GM23338 (cell line): ENCODE results near the gene UVRAG. TPM values are rescaled to one million over a fixed set of nuclear protein-coding genes. Genes with fewer than 3 reads are reported as not detected.

Source experiments
- ATAC-seq: fragments of 200-7000 bp; cut with Tn5 transposase; 3 replicates; pipeline ENCODE4 v1.9.1; 2020
- DNase-seq: peaks from one replicate; pipeline ENCODE4 v3.0.0-alpha.2; 2015; ENCODE audit warnings: low spot score
- H2AFZ ChIP-seq: fragments of 200-600 bp; sonication (generic); 2 replicates; pipeline ENCODE4 v1.8.0; 2016; ENCODE audit warnings: antibody characterized with exemption, mild to moderate bottlenecking, moderate library complexity
- H3F3A ChIP-seq: fragments of 200-600 bp; sonication (generic); replicated peaks from 2 replicates; pipeline ENCODE4 v1.8.0; 2017; ENCODE audit warnings: antibody characterized with exemption, mixed run types, low read depth
- H3K27ac ChIP-seq: fragments of 200-600 bp; sonication (generic); 2 replicates; pipeline ENCODE4 v1.6.1; 2016; ENCODE audit warnings: low read depth
- H3K27me3 ChIP-seq: fragments of 200-600 bp; sonication (generic); 2 replicates; pipeline ENCODE4 v1.8.0; 2016; ENCODE audit warnings: mild to moderate bottlenecking, mixed run types, moderate library complexity; ENCODE audit not compliant: insufficient read depth
- H3K36me3 ChIP-seq: fragments of 200-600 bp; sonication (generic); 2 replicates; pipeline ENCODE4 v1.8.0; 2016; ENCODE audit warnings: mild to moderate bottlenecking; ENCODE audit not compliant: insufficient read depth
- H3K4me1 ChIP-seq: fragments of 200-600 bp; sonication (generic); 2 replicates; pipeline ENCODE4 v1.8.0; 2016; ENCODE audit warnings: mild to moderate bottlenecking, moderate library complexity; ENCODE audit not compliant: insufficient read depth
- H3K4me2 ChIP-seq: fragments of 200-600 bp; sonication (generic); 2 replicates; pipeline ENCODE4 v1.7.1; 2017; ENCODE audit warnings: mixed run types
- H3K4me3 ChIP-seq: fragments of 200-600 bp; sonication (generic); 2 replicates; pipeline ENCODE4 v1.6.1; 2016; ENCODE audit warnings: mixed run types
- H3K79me2 ChIP-seq: fragments of 200-600 bp; sonication (generic); replicated peaks from 2 replicates; pipeline ENCODE4 v1.8.0; 2017; ENCODE audit warnings: mild to moderate bottlenecking; ENCODE audit not compliant: insufficient read depth
- H3K9me2 ChIP-seq: fragments of 200-600 bp; sonication (generic); 2 replicates; pipeline ENCODE4 v1.8.0; 2017; ENCODE audit not compliant: insufficient read depth
- H4K20me1 ChIP-seq: fragments of 200-600 bp; sonication (generic); replicated peaks from 2 replicates; pipeline ENCODE4 v1.8.0; 2017; ENCODE audit warnings: mild to moderate bottlenecking; ENCODE audit not compliant: insufficient read depth
- H3K27ac Mint-ChIP-seq: 2 replicates; pipeline ENCODE4 v1.8.0; 2020; ENCODE audit warnings: inconsistent platforms, mild to moderate bottlenecking, moderate library complexity, mixed read lengths
- H3K27me3 Mint-ChIP-seq: 3 replicates; pipeline ENCODE4 v1.8.0; 2022; ENCODE audit warnings: low read depth, mild to moderate bottlenecking, moderate library complexity, mixed read lengths, inconsistent platforms; ENCODE audit not compliant: insufficient read depth, poor library complexity
- H3K36me3 Mint-ChIP-seq: 3 replicates; pipeline ENCODE4 v1.8.0; 2021; ENCODE audit warnings: low read depth, mild to moderate bottlenecking, inconsistent platforms, moderate library complexity, mixed read lengths
- H3K4me1 Mint-ChIP-seq: 3 replicates; pipeline ENCODE4 v1.8.0; 2020; ENCODE audit warnings: mild to moderate bottlenecking, inconsistent platforms, mixed read lengths
- H3K4me3 Mint-ChIP-seq: 3 replicates; pipeline ENCODE4 v1.8.0; 2021; ENCODE audit warnings: moderate library complexity, mild to moderate bottlenecking, inconsistent platforms, mixed read lengths
- H3K9me3 Mint-ChIP-seq: 3 replicates; pipeline ENCODE4 v1.8.0; 2020; ENCODE audit warnings: moderate library complexity, mild to moderate bottlenecking, inconsistent platforms, mixed read lengths
- CREB1 ChIP-seq: fragments of 250-450 bp; sonication (Bioruptor Pico); IDR thresholded peaks from 2 replicates; pipeline ENCODE4 v1.5.0; 2020; ENCODE audit warnings: low read depth, mild to moderate bottlenecking, moderate library complexity
- CTCF ChIP-seq, 2 experiments: fragments of 200-600 bp in 1 of 2; sonication (generic) in 1 of 2; conservative IDR thresholded peaks; 2 replicates each; pipeline versions ENCODE4 v1.5.1 to v1.6.1; 2016 to 2017; ENCODE audit warnings: antibody characterized with exemption in 2 of 2, low read depth in 2 of 2, mild to moderate bottlenecking in 2 of 2, moderate library complexity in 1 of 2
- EZH2phosphoT487 ChIP-seq: fragments of 200-600 bp; sonication (generic); IDR thresholded peaks from one replicate; pipeline ENCODE4 v1.8.1; 2018; ENCODE audit warnings: antibody characterized with exemption; ENCODE audit not compliant: unreplicated experiment
- JUNB ChIP-seq: IDR thresholded peaks from one replicate; pipeline ENCODE4 v1.6.1; 2016; ENCODE audit warnings: antibody characterized with exemption; ENCODE audit not compliant: unreplicated experiment
- POLR2AphosphoS5 ChIP-seq: IDR thresholded peaks from 2 replicates; pipeline ENCODE4 v1.6.1; 2016; ENCODE audit warnings: antibody characterized with exemption, low read depth
- REST ChIP-seq: IDR thresholded peaks from one replicate; pipeline ENCODE4 v1.6.1; 2018; ENCODE audit warnings: antibody characterized with exemption; ENCODE audit not compliant: unreplicated experiment
- STAT1 ChIP-seq: IDR thresholded peaks from one replicate; pipeline ENCODE4 v1.6.1; 2016; ENCODE audit warnings: antibody characterized with exemption; ENCODE audit not compliant: unreplicated experiment
- ZNF114 ChIP-seq: fragments of 250-450 bp; sonication (Bioruptor Pico); IDR thresholded peaks from 2 replicates; pipeline ENCODE4 v1.5.0; 2020; ENCODE audit warnings: mild to moderate bottlenecking, moderate library complexity
- polyA plus RNA-seq: library from polyadenylated mRNA; unstranded; fragments of >200 nt; fragmentation: Nextera tagmentation; extraction: Ambion mirVana; gene quantifications from 2 replicates; pipeline ENCODE4 v1.2.1, GENCODE V29; 2016
- total RNA-seq: library from RNA; depleted of rRNA; stranded (reverse); fragments of >200 nt; shearing (Covaris generic); gene quantifications from 2 replicates; pipeline ENCODE4 v1.2.3, GENCODE V29; 2014
- TF ChIP-seq, protein P1 (sequence below): IDR thresholded peaks from 2 replicates; pipeline ENCODE4 v1.6.1; 2016; ENCODE audit warnings: antibody characterized with exemption

The UVRAG gene
- total and polyA plus RNA-seq, 2 experiments from 2014 or later, result 15.3 to 17.4 TPM

GRCh38 chr11:75792127-75792731, 22.8 kb upstream of the UVRAG start (continued):
- TF ChIP-seq STAT1, result no peak
- TF ChIP-seq ZNF114 (CRISPR knock-in tag), result no peak
- TF ChIP-seq EZH2phosphoT487, result no peak
- no peak for TF ChIP-seq POLR2AphosphoS5
- TF ChIP-seq CTCF (conservative IDR thresholded peaks at IDR 0.05; ENCODE audit: low read depth in 2 of 2), result no peak
- TF ChIP-seq, protein P1, sequence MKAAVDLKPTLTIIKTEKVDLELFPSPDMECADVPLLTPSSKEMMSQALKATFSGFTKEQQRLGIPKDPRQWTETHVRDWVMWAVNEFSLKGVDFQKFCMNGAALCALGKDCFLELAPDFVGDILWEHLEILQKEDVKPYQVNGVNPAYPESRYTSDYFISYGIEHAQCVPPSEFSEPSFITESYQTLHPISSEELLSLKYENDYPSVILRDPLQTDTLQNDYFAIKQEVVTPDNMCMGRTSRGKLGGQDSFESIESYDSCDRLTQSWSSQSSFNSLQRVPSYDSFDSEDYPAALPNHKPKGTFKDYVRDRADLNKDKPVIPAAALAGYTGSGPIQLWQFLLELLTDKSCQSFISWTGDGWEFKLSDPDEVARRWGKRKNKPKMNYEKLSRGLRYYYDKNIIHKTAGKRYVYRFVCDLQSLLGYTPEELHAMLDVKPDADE, result no peak
- TF ChIP-seq REST, result no peak
- no peak for TF ChIP-seq JUNB
- no peak for TF ChIP-seq CREB1 (CRISPR knock-in tag)

DNA sequence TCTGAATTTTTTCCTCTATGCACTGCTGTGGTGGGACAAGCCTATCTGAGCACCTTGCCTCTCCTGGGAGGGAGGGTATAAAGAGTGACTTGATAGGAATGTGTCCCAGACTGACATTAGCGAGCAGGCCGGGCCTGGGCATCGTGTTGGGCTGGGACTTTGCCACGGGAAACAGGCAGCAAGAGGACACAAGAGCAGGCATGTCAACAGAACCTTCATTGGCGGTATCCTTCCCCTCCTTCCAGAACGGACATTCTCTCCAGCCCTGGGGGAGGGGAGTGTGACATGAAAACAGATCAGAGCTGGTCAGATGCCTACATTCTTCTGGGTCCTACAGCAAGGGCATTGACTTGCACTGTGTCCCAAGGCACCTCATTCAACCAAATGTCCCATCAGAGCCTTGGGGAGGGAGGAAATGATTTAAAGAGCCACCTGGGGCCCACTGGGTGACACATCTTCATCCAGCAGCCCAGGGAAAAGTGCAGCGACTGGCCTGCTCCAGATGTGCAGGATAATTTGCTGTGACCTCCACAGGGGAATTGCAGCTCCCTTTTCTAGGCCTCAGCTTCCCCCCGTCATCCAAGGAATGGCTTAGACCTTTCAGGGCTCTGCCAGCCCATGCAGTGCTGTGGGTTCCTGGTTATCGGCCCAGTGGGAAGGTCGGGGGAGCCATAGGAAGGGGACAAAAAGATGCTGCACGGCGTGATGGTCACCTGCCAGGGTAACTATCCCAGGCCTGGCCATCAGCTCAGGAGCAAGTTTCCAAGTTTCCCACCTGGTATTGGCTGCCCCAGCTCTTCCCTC, 21.8 kb upstream of the UVRAG start:
- Histone ChIP-seq H3K27me3 (no peaks in the 10 kb centered on the region), H3K36me3 (no peaks in the 10 kb centered on the region), H3K9me2 (no peaks in the 10 kb centered on the region), H4K20me1 (no peaks in the 10 kb centered on the region), H3F3A (no peaks in the 10 kb centered on the region), H3K79me2 (no peaks in the 10 kb centered on the region), H3K4me2 (no peak overlapping the region), H3K4me3 (no peak overlapping the region), H3K4me1 (no peaks in the 10 kb centered on the region), H3K27ac (no peak overlapping the region), H2AFZ (no peak overlapping the region)
- peaks cover 7% of the 10 kb centered on the region for H3K27me3 Mint-ChIP-seq
- DNase-seq, result no peak
- no peak for ATAC-seq
- no peaks in the 10 kb centered on the region for H3K36me3 Mint-ChIP-seq
- H3K9me3 Mint-ChIP-seq, result no peaks in the 10 kb centered on the region
- H3K4me1 Mint-ChIP-seq, result 0 out of 3 replicates have a peak, but pooled peaks cover 2% of the 10 kb centered on the region
- no peak overlapping the region for H3K4me3 Mint-ChIP-seq
- H3K27ac Mint-ChIP-seq, result no peak overlapping the region
- TF ChIP-seq CTCF (conservative IDR thresholded peaks at IDR 0.05; ENCODE audit: low read depth in 2 of 2), result no peak
